ENCODE results near the gene KDM3A. TPM values are rescaled to one million over a fixed set of nuclear protein-coding genes. Genes with fewer than 3 reads are reported as not detected.

The KDM3A gene
- polyA plus RNA-seq, 1 of the 3 experiments (the other 2 are of a cell fraction), result 13.7 TPM

DNA sequence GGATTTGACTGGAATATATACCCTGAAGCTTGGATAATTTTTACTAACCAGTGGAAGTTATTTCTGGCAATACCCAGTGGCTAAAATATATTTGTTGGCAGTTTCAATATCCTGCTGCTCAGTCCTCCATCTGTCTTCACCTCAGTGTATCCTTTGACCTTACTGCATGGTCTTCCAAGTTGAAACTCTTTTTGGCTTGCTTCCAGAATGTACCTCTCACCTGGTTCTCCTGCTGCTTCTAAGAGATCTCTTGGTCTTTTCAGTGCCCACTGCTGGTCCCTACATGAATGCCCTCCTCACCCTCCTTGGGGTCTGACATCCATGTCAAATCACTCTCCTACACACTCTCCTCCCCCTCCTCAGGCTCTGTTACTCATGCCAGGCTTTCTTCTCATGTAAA, 4.8 kb upstream of the KDM3A start:
- Histone ChIP-seq H3F3A (replicated peaks; ENCODE audit: insufficient read depth) (peaks cover 6% of the 10 kb centered on the region), H3K36me3 (replicated peaks in 1 of 2; ENCODE audit: control insufficient read depth in 1 of 2, insufficient read depth in 2 of 2, low read length in 1 of 2) (peaks cover 0 to 13% of the 10 kb centered on the region in 2 experiments), H3K4me1 (ENCODE audit: control insufficient read depth in 1 of 2, insufficient read depth in 2 of 2, low read depth in 1 of 2, low read length in 1 of 2) (no peaks in the 10 kb centered on the region; a peak in 1 of 4 replicates), H3K27ac (ENCODE audit: low read depth in 2 of 2, low read length in 1 of 2) (no peak overlapping the region), H3K9ac (no peak overlapping the region), H3K79me2 (ENCODE audit: insufficient read depth) (no peaks in the 10 kb centered on the region), H3K9me2 (no peaks in the 10 kb centered on the region), H4K20me1 (ENCODE audit: insufficient read depth) (no peaks in the 10 kb centered on the region), H3K4me2 (no peak overlapping the region), H3K9me3 (peaks cover 17% of the 10 kb centered on the region; the same call in 1 of the 2 replicates), H2AFZ (ENCODE audit: low read depth) (no peak overlapping the region), H3K4me3 (ENCODE audit: low read depth in 2 of 2, low read length in 1 of 2) (no peak overlapping the region), H3K27me3 (ENCODE audit: insufficient read depth) (peaks cover 4% of the 10 kb centered on the region; the same call in 1 of the 2 replicates)
- POLR2A ChIA-PET, result no interaction called here
- TF ChIP-seq TCF12 (IDR thresholded peaks at IDR 0.05), result no peak
- TF ChIP-seq RXRA (IDR thresholded peaks at IDR 0.05; ENCODE audit: borderline replicate concordance, low read depth), result no peak
- TF ChIP-seq CTCF (IDR thresholded peaks at IDR 0.05), result no peak
- no peak for TF ChIP-seq TAF1 (IDR thresholded peaks at IDR 0.05; ENCODE audit: borderline replicate concordance, low read depth, low read length)
- DNase-seq, result no peak
- CTCF ChIA-PET, result no interaction called here

DNA sequence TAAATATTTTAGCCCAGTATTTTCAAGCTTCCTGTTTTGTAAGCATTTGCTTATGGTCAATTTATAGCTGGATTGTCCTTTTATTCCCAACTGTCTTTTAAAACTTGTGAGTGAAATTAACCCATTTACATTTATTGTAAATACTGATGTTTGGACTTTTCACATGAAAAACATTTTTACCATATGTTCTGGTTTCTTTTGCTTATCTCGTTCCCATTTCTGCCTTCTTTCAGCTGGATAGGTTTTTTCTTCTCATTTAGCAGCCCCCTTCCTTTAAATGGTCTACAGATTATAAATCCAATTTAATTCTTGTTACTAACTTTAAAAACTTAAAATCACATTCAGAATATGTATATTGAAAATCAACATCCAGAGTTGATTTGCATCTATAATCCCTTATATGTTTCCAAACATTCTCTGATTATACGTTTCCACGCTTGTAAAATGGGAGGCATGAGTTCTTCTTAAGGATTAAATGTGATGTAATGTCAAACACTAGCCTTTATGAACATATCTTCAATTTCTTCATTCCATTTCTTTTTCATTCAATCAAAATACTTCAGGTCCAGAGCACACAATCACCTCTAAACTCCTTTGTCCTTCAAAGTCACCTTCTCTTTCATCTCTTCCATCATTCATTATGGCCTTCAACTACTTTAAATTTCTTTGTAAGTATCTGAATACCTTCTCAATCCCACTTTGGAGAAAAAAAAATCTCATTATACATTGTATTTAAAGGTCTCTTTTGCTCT, 1.1 kb upstream of the KDM3A start:
- ChIA-PET POLR2A (interaction anchor here (1.1 to 1.5 kb wide), 2 partner anchors 19 to 244 kb away, joined by 3 read pairs; partner anchors contain the start of gene IMMT), CTCF (interaction anchor here (0.7 kb wide), 1 partner anchor 23 kb away, joined by 3 read pairs; no protein-coding TSS in a partner anchor)
- Histone ChIP-seq H3K4me2 (no peak overlapping the region), H2AFZ (ENCODE audit: low read depth) (peak overlapping the region; percentile 98), H3K4me3 (ENCODE audit: low read depth in 2 of 2, low read length in 1 of 2) (peak overlapping the region in 1 of 2 experiments; percentile 87; a peak in 2 of 4 replicates), H3K4me1 (ENCODE audit: control insufficient read depth in 1 of 2, insufficient read depth in 2 of 2, low read depth in 1 of 2, low read length in 1 of 2) (peaks cover 13 to 18% of the 10 kb centered on the region in 2 experiments; a peak in 3 of 4 replicates), H3K9ac (no peak overlapping the region), H3K36me3 (replicated peaks in 1 of 2; ENCODE audit: control insufficient read depth in 1 of 2, insufficient read depth in 2 of 2, low read length in 1 of 2) (peaks cover 18 to 31% of the 10 kb centered on the region in 2 experiments), H3F3A (replicated peaks; ENCODE audit: insufficient read depth) (peaks cover 12% of the 10 kb centered on the region), H3K79me2 (ENCODE audit: insufficient read depth) (peaks cover 33% of the 10 kb centered on the region), H3K27me3 (ENCODE audit: insufficient read depth) (no peaks in the 10 kb centered on the region), H4K20me1 (ENCODE audit: insufficient read depth) (peaks cover 28% of the 10 kb centered on the region), H3K27ac (ENCODE audit: low read depth in 2 of 2, low read length in 1 of 2) (peak overlapping the region; percentile 100), H3K9me3 (peaks cover 17% of the 10 kb centered on the region; the same call in 1 of the 2 replicates), H3K9me2 (no peaks in the 10 kb centered on the region)
- TF ChIP-seq TEAD4 (IDR thresholded peaks at IDR 0.05; ENCODE audit: borderline replicate concordance, insufficient read depth) (0 out of 2 replicates have a peak, but pooled peaks have one; percentile 1), YY1 (IDR thresholded peaks at IDR 0.05; ENCODE audit: low read depth) (no peak)
- no peak for DNase-seq
- 87% methylated on average over 3 of the region's 3 CpGs for WGBS (ENCODE audit: low lambda C conversion rate)

GRCh38 chr2:86441392-86441881, 266 bp downstream of the KDM3A start:
- ChIA-PET CTCF (interaction anchor here (0.6 to 1.1 kb wide), 2 partner anchors 13 to 191 kb away, joined by 3 read pairs; no protein-coding TSS in a partner anchor), POLR2A (interaction anchor here (0.6 to 2.3 kb wide), 8 partner anchors 12 to 246 kb away, joined by 3 to 8 read pairs (median 3); partner anchors contain the start of gene IMMT)
- no peak overlapping the region for H2AFZ ChIP-seq (ENCODE audit: low read depth)
- H3K36me3 ChIP-seq (replicated peaks in 1 of 2; ENCODE audit: control insufficient read depth in 1 of 2, insufficient read depth in 2 of 2, low read length in 1 of 2), result peaks cover 26 to 42% of the 10 kb centered on the region in 2 experiments
- DNase-seq, result no peak
- WGBS (ENCODE audit: low lambda C conversion rate), result 0% methylated on average over 6 of the region's 59 CpGs
- H3K9me3 ChIP-seq, result peaks cover 17% of the 10 kb centered on the region; the same call in 1 of the 2 replicates
- no peaks in the 10 kb centered on the region for H3K9me2 ChIP-seq
- no peaks in the 10 kb centered on the region for H3K27me3 ChIP-seq (ENCODE audit: insufficient read depth)
- peaks cover 12% of the 10 kb centered on the region for H3F3A ChIP-seq (replicated peaks; ENCODE audit: insufficient read depth)
- peak overlapping the region; percentile 91 to 100 for H3K27ac ChIP-seq (ENCODE audit: low read depth in 2 of 2, low read length in 1 of 2)
- peak overlapping the region; percentile 84 for H3K9ac ChIP-seq
- H4K20me1 ChIP-seq (ENCODE audit: insufficient read depth), result peaks cover 42% of the 10 kb centered on the region
- H3K4me2 ChIP-seq, result no peak overlapping the region
- H3K4me1 ChIP-seq (ENCODE audit: control insufficient read depth in 1 of 2, insufficient read depth in 2 of 2, low read depth in 1 of 2, low read length in 1 of 2), result peaks cover 13 to 25% of the 10 kb centered on the region in 2 experiments; a peak in 3 of 4 replicates
- peaks cover 46% of the 10 kb centered on the region for H3K79me2 ChIP-seq (ENCODE audit: insufficient read depth)
- peak overlapping the region; percentile 80 to 87 for H3K4me3 ChIP-seq (ENCODE audit: low read depth in 2 of 2, low read length in 1 of 2)
- TF ChIP-seq, protein P1, sequence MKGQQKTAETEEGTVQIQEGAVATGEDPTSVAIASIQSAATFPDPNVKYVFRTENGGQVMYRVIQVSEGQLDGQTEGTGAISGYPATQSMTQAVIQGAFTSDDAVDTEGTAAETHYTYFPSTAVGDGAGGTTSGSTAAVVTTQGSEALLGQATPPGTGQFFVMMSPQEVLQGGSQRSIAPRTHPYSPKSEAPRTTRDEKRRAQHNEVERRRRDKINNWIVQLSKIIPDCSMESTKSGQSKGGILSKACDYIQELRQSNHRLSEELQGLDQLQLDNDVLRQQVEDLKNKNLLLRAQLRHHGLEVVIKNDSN (IDR thresholded peaks at IDR 0.05; ENCODE audit: borderline replicate concordance, low read depth), result no peak
- TF ChIP-seq FOSL2 (IDR thresholded peaks at IDR 0.05; ENCODE audit: borderline replicate concordance, low read depth) (no peak), TAF1 (IDR thresholded peaks at IDR 0.05; ENCODE audit: borderline replicate concordance, low read depth, low read length) (no peak; the same call in 1 of the 2 replicates), CHD2 (IDR thresholded peaks at IDR 0.05; ENCODE audit: low read length, partially characterized antibody) (no peak), EP300 (IDR thresholded peaks at IDR 0.05; ENCODE audit: borderline replicate concordance in 1 of 2, low read depth in 1 of 2, low read length in 1 of 2) (no peak), NFIC (IDR thresholded peaks at IDR 0.05; ENCODE audit: borderline replicate concordance) (no peak), GATA2 (CRISPR knock-in tag; IDR thresholded peaks at IDR 0.05) (no peak)
- TF ChIP-seq, protein P2, sequence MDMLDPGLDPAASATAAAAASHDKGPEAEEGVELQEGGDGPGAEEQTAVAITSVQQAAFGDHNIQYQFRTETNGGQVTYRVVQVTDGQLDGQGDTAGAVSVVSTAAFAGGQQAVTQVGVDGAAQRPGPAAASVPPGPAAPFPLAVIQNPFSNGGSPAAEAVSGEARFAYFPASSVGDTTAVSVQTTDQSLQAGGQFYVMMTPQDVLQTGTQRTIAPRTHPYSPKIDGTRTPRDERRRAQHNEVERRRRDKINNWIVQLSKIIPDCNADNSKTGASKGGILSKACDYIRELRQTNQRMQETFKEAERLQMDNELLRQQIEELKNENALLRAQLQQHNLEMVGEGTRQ (IDR thresholded peaks at IDR 0.05; ENCODE audit: borderline replicate concordance, low read depth, low read length), result no peak
